Gastroesophageal sphincter (tissue), 4 donors: ENCODE measurements around the gene CCNY. TPM values are rescaled to one million over a fixed set of nuclear protein-coding genes. Genes with fewer than 3 reads are reported as not detected.

Experiments used
- ATAC-seq: fragments of 150-250 bp; one replicate; pipeline ENCODE4 v1.9.1; 2016; ENCODE audit warnings: mild to moderate bottlenecking, moderate library complexity
- H3K27ac ChIP-seq, 4 donors: fragments of 200-600 bp; sonication (generic) in 3 of 4; 1 replicate in 3 of 4; 2 replicates in 1 of 4; pipeline ENCODE4 v1.5.1; 2016 to 2019
- H3K27me3 ChIP-seq: fragments of 200-600 bp; sonication (generic); one replicate; pipeline ENCODE4 v1.5.1; 2019
- H3K36me3 ChIP-seq, 2 donors: fragments of 200-600 bp; sonication (generic); one replicate each; pipeline ENCODE4 v1.5.1; 2019; ENCODE audit warnings: control low read depth in 1 of 2
- H3K4me1 ChIP-seq, 3 donors: fragments of 200-600 bp; sonication (generic); 1 replicate in 2 of 3; 2 replicates in 1 of 3; pipeline ENCODE4 v1.5.1; 2016 to 2019; ENCODE audit warnings: control low read depth in 2 of 3
- H3K4me3 ChIP-seq, 2 donors: fragments of 200-600 bp; sonication (generic); one replicate each; pipeline ENCODE4 v1.5.1; 2019; ENCODE audit warnings: mild to moderate bottlenecking in 1 of 2, moderate library complexity in 1 of 2
- H3K9me3 ChIP-seq, 3 donors: fragments of 200-600 bp; sonication (generic); one replicate each; pipeline ENCODE4 v1.5.1; 2017 to 2019; ENCODE audit warnings: control low read depth in 2 of 3
- EP300 ChIP-seq: sonication (generic); formaldehyde crosslinking; IDR thresholded peaks from one replicate; pipeline ENCODE4 v1.6.1; 2017; ENCODE audit warnings: antibody characterized with exemption, mild to moderate bottlenecking
- POLR2A ChIP-seq, 2 donors: fragments of 450-650 bp; IDR thresholded peaks; one replicate each; pipeline ENCODE4 v1.6.1; 2017; ENCODE audit warnings: antibody characterized with exemption in 2 of 2, mild to moderate bottlenecking in 2 of 2, moderate library complexity in 1 of 2
- POLR2AphosphoS5 ChIP-seq: sonication (generic); formaldehyde crosslinking; IDR thresholded peaks from one replicate; pipeline ENCODE4 v1.6.1; 2017; ENCODE audit warnings: antibody characterized with exemption
- WGBS, 2 donors: methylation state at CpG; one replicate each; pipeline ENCODE4 v1.1.5; 2018; ENCODE audit warnings: low coverage in 1 of 2; 5-methylcytosine and 5-hydroxymethylcytosine counted together
- total RNA-seq, 4 donors: library from RNA; depleted of rRNA; stranded (reverse); fragments of >200 nt; gene quantifications; one replicate each; pipeline ENCODE4 v1.1.0, GENCODE V29; 2016
- TF ChIP-seq, protein P1 (sequence below), 4 experiments: fragments of 200-600 bp in 2 of 4; fragments of 450-650 bp in 2 of 4; sonication (generic) in 1 of 4; IDR thresholded peaks; one replicate each; pipeline ENCODE4 v1.5.1; 2017 to 2019; ENCODE audit warnings: antibody characterized with exemption in 4 of 4, mild to moderate bottlenecking in 2 of 4, moderate library complexity in 2 of 4

The CCNY gene
- total RNA-seq, 4 donors from 2014 or later = 35.5 to 106 (median 63.2) TPM

DNA sequence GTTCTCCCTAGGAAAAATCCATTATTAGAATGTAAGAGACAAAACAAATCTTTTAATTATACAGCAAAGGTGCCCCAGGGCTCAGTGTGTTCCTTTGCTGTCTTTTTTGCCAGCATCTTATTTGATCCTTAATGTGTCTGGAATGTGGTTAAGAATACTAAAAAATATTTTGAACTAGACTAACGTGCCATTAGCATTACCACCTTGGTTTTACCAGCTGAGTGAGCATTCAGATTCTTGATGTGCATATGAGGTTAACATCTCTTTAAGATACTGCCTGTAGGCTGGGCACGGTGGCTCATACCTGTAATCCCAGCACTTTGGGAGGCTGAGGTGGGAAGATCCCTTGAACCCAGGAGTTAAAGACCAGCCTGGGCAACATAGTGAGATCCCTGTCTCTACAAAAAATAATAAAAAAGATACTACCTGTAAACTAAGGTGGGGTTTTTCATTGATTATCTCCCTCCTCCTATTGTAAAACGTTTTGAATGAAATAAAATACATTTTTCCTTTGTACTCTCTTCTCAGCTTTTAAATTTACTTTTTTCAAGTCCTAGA lies 96.6 kb downstream of the CCNY start:
- no peaks in the 10 kb centered on the region for H3K27me3 ChIP-seq
- no peaks in the 10 kb centered on the region for H3K4me1 ChIP-seq
- no peak overlapping the region for H3K4me3 ChIP-seq
- no peak for ATAC-seq
- TF ChIP-seq POLR2A (IDR thresholded peaks at IDR 0.05) = no peak
- TF ChIP-seq EP300 = no peak
- no peak for TF ChIP-seq POLR2AphosphoS5
- TF ChIP-seq, protein P1, sequence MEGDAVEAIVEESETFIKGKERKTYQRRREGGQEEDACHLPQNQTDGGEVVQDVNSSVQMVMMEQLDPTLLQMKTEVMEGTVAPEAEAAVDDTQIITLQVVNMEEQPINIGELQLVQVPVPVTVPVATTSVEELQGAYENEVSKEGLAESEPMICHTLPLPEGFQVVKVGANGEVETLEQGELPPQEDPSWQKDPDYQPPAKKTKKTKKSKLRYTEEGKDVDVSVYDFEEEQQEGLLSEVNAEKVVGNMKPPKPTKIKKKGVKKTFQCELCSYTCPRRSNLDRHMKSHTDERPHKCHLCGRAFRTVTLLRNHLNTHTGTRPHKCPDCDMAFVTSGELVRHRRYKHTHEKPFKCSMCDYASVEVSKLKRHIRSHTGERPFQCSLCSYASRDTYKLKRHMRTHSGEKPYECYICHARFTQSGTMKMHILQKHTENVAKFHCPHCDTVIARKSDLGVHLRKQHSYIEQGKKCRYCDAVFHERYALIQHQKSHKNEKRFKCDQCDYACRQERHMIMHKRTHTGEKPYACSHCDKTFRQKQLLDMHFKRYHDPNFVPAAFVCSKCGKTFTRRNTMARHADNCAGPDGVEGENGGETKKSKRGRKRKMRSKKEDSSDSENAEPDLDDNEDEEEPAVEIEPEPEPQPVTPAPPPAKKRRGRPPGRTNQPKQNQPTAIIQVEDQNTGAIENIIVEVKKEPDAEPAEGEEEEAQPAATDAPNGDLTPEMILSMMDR (IDR thresholded peaks at IDR 0.05) = no peak
- H3K9me3 ChIP-seq = no peaks in the 10 kb centered on the region
- WGBS, 2 donors = 69 to 70% methylated on average over 3 of the region's 3 CpGs
- H3K27ac ChIP-seq = no peak overlapping the region
- no peaks in the 10 kb centered on the region for H3K36me3 ChIP-seq

DNA sequence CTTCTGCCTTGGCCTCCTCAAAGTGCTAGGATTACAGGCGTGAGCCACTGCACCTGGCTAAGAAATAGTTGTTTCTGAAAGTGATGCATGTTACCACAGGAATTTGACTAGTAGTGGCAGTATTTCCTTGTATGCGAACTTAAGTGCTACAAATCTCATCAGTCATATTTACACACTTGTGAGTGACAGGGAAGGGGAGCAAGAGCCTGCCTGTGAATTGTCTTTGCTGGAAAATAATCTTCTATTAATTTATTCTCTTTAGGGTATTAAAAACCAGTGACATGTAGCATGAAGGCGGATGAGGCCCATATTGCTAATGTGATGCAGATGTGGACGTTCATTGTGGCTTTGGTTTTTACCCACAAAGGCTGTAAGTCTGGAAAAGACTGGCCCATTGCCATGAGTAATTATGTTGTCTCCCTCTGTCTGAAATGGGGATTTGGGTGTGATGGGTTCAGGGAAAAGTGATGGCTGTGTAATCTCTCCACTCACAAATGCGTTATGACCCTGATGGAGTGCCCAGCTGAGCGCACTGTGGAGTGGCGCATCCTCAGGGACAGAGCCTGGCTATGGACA lies 97.6 kb downstream of the CCNY start:
- TF ChIP-seq POLR2AphosphoS5 = no peak
- TF ChIP-seq, protein P1 (IDR thresholded peaks at IDR 0.05) = no peak
- no peak for TF ChIP-seq EP300
- no peak for TF ChIP-seq POLR2A (IDR thresholded peaks at IDR 0.05)
- H3K27me3 ChIP-seq = no peaks in the 10 kb centered on the region
- no peaks in the 10 kb centered on the region for H3K4me1 ChIP-seq
- H3K9me3 ChIP-seq = no peaks in the 10 kb centered on the region
- no peaks in the 10 kb centered on the region for H3K36me3 ChIP-seq
- no peak for ATAC-seq
- H3K4me3 ChIP-seq = no peak overlapping the region
- WGBS, 2 donors = 74 to 86% methylated on average over 4 to 6 of the region's 7 CpGs
- no peak overlapping the region for H3K27ac ChIP-seq

DNA sequence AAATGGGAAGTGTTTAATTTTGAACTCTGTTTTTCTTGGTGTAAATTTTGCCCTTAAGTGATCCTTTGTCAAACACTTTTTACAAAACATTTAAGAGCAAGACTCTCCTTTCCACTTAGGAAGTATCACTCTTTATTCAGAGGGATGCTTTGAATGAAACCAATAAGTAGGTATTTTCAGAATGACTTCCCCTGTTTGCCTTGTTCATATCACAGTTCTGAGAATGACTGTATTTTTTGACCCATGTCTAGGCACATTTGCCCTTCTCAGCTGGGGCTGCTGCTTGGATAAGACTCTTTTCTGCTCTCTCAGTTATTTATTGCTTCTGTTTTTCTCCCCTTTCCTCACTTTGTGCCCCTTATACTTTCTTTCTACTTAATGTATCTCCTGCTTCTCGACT lies 98.2 kb downstream of the CCNY start:
- Histone ChIP-seq H3K27ac (no peak overlapping the region), H3K4me1 (no peaks in the 10 kb centered on the region), H3K27me3 (no peaks in the 10 kb centered on the region), H3K4me3 (no peak overlapping the region), H3K36me3 (no peaks in the 10 kb centered on the region), H3K9me3 (peaks cover 0 to 5% (median 0%) of the 10 kb centered on the region in 3 donors)
- WGBS, 2 donors = no CpG with 5 or more reads among the region's 1 CpG
- ATAC-seq = no peak
- TF ChIP-seq POLR2AphosphoS5 (no peak), POLR2A (IDR thresholded peaks at IDR 0.05) (no peak), EP300 (no peak)
- TF ChIP-seq, protein P1 (IDR thresholded peaks at IDR 0.05) = no peak

DNA sequence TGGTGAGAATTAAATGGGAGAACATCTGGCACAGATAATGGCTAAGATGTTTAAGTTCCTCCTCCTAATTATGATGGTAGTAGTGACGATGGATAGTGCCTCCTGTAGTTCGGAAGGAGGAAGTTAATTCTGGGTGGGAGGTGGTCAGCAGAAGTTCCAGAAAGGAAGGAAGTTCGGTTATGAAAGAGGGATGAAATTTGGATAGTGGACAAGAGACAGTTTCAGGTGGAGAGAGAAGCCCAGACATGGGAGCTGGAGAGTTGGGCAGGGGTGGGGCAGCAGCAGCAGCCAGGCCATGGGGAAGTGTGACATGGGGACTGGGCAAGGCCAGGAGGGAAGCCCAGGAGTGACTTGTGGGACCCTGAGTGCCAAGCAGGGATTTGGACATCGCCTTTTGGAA lies 99.5 kb downstream of the CCNY start:
- H3K36me3 ChIP-seq = no peaks in the 10 kb centered on the region
- no peaks in the 10 kb centered on the region for H3K27me3 ChIP-seq
- ATAC-seq = peak; percentile 51
- peaks cover 0 to 1% (median 0%) of the 10 kb centered on the region in 3 donors for H3K4me1 ChIP-seq
- no peak overlapping the region for H3K4me3 ChIP-seq
- no peak overlapping the region for H3K27ac ChIP-seq
- H3K9me3 ChIP-seq = peaks cover 0 to 9% (median 0%) of the 10 kb centered on the region in 3 donors
- TF ChIP-seq POLR2AphosphoS5 = no peak
- no peak for TF ChIP-seq EP300
- TF ChIP-seq POLR2A (IDR thresholded peaks at IDR 0.05) = no peak
- WGBS, 2 donors = 89% methylated on average over 3 to 4 of the region's 4 CpGs

DNA sequence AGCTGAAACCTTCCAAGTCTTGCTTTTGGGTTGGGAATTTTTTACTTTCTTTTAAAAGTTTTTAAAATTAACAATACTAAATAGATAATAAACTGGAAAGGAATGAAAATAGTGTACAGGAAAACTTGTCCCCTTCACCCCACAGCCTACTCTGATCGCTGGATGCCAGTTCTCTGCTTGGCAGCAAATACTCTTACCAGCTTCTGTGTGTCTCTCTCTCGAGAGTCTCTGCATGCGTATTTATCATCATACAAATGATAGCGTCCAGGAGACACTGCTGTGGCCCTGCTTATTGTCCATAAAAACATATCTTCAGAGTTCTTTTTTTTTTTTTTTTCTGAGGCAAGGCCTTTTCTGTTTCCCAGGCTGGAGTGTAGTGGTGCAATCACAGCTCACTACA lies 101.5 kb downstream of the CCNY start:
- ATAC-seq = no peak

More for the DNA sequence above, 101.5 kb downstream of the CCNY start:
- WGBS, 2 donors = 95 to 96% methylated on average over 4 of the region's 4 CpGs
- H3K4me3 ChIP-seq = no peak overlapping the region
- no peak overlapping the region for H3K27ac ChIP-seq
- H3K27me3 ChIP-seq = no peaks in the 10 kb centered on the region
- no peaks in the 10 kb centered on the region for H3K36me3 ChIP-seq
- TF ChIP-seq POLR2A (IDR thresholded peaks at IDR 0.05) = no peak
- peaks cover 0 to 7% (median 0%) of the 10 kb centered on the region in 3 donors for H3K4me1 ChIP-seq
- H3K9me3 ChIP-seq = peaks cover 0 to 10% (median 0%) of the 10 kb centered on the region in 3 donors
